Measurements from ENCODE around the gene VPS45.

Gene VPS45

DNA sequence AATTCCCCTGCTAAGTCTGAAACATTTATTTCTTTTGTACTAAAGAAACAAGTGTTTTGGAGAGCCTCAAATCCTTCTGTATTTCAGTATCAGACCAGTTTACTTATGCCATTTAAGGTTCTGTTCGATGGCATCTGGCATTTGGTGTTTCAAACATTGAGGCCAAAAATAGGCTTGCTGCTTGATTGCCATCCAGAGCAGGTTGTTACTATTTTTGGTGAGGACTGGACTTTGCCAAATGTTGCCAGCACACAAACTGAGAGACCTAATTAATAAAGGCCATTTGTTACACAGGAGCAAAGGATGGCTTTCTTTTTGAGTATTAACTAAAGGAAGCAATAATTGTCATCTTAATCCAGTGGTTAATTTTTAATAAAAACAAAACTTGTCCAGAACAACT lies 26.2 kb downstream of the VPS45 start:
- Histone ChIP-seq H2AFZ (ENCODE audit: low read depth, low read length, severe bottlenecking) (no peak overlapping the region), H3K9ac (ENCODE audit: low read length) (no peak overlapping the region), H3K4me3 (ENCODE audit: insufficient read depth, low read length, poor library complexity, severe bottlenecking) (no peak overlapping the region), H3K4me2 (ENCODE audit: low read depth, low read length, poor library complexity, severe bottlenecking) (no peak overlapping the region), H3K27me3 (ENCODE audit: low read length) (no peaks in the 10 kb centered on the region), H3K36me3 (ENCODE audit: low read length) (peaks cover 7% of the 10 kb centered on the region; the same call in 1 of the 2 replicates), H3F3A (ENCODE audit: insufficient read depth) (peaks cover 11% of the 10 kb centered on the region; the same call in 1 of the 2 replicates), H3K79me2 (ENCODE audit: insufficient read depth, low read length) (no peaks in the 10 kb centered on the region), H3K9me2 (replicated peaks; ENCODE audit: insufficient read depth, low read length) (no peaks in the 10 kb centered on the region), H4K20me1 (ENCODE audit: low read depth, low read length) (no peaks in the 10 kb centered on the region), H3K27ac (ENCODE audit: low read depth, low read length) (no peak overlapping the region), H3K9me3 (ENCODE audit: insufficient read depth, low read length) (no peaks in the 10 kb centered on the region)
- no peak for TF ChIP-seq EZH2phosphoT487 (conservative IDR thresholded peaks at IDR 0.05; ENCODE audit: low read length)

DNA sequence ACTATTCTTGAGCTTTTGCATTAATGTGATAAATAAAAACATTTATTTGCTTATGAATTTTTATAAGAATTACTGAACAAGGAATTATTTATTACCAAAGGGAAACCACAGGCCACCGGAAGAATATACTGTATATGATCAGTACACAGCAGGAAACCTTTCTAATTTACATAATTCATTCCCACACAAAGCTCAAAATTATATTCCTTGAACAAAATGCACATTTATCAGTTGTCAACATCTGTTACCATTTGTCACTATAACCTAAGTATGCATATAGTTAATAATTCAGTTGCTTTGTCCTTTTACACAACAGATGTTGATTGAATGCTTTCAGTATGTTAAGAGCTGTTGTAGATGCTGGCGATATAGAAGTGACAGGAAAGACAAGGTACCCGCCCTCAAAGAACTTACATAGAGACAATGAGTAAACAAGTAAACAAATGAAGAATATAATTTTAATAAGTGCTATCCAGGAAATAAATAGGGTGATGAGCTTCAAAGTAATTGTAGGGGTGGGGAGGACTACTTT lies 27.2 kb downstream of the VPS45 start:
- no peaks in the 10 kb centered on the region for H4K20me1 ChIP-seq (ENCODE audit: low read depth, low read length)
- no peaks in the 10 kb centered on the region for H3K9me2 ChIP-seq (replicated peaks; ENCODE audit: insufficient read depth, low read length)
- TF ChIP-seq EZH2phosphoT487 (conservative IDR thresholded peaks at IDR 0.05; ENCODE audit: low read length): no peak
- TF ChIP-seq, protein P1, sequence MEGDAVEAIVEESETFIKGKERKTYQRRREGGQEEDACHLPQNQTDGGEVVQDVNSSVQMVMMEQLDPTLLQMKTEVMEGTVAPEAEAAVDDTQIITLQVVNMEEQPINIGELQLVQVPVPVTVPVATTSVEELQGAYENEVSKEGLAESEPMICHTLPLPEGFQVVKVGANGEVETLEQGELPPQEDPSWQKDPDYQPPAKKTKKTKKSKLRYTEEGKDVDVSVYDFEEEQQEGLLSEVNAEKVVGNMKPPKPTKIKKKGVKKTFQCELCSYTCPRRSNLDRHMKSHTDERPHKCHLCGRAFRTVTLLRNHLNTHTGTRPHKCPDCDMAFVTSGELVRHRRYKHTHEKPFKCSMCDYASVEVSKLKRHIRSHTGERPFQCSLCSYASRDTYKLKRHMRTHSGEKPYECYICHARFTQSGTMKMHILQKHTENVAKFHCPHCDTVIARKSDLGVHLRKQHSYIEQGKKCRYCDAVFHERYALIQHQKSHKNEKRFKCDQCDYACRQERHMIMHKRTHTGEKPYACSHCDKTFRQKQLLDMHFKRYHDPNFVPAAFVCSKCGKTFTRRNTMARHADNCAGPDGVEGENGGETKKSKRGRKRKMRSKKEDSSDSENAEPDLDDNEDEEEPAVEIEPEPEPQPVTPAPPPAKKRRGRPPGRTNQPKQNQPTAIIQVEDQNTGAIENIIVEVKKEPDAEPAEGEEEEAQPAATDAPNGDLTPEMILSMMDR (IDR thresholded peaks at IDR 0.05; ENCODE audit: insufficient read depth, low read length, poor library complexity, severe bottlenecking): no peak
- no peak overlapping the region for H3K9ac ChIP-seq (ENCODE audit: low read length)
- H3K9me3 ChIP-seq (ENCODE audit: insufficient read depth, low read length): no peaks in the 10 kb centered on the region
- no peak overlapping the region for H3K4me2 ChIP-seq (ENCODE audit: low read depth, low read length, poor library complexity, severe bottlenecking)
- H3K27me3 ChIP-seq (ENCODE audit: low read length): no peaks in the 10 kb centered on the region
- H3F3A ChIP-seq (ENCODE audit: insufficient read depth): peaks cover 8% of the 10 kb centered on the region; the same call in 1 of the 2 replicates
- peaks cover 7% of the 10 kb centered on the region; the same call in 1 of the 2 replicates for H3K36me3 ChIP-seq (ENCODE audit: low read length)
- H3K27ac ChIP-seq (ENCODE audit: low read depth, low read length): no peak overlapping the region
- no peak overlapping the region for H2AFZ ChIP-seq (ENCODE audit: low read depth, low read length, severe bottlenecking)
- no peak overlapping the region for H3K4me3 ChIP-seq (ENCODE audit: insufficient read depth, low read length, poor library complexity, severe bottlenecking)
- H3K79me2 ChIP-seq (ENCODE audit: insufficient read depth, low read length): no peaks in the 10 kb centered on the region

DNA sequence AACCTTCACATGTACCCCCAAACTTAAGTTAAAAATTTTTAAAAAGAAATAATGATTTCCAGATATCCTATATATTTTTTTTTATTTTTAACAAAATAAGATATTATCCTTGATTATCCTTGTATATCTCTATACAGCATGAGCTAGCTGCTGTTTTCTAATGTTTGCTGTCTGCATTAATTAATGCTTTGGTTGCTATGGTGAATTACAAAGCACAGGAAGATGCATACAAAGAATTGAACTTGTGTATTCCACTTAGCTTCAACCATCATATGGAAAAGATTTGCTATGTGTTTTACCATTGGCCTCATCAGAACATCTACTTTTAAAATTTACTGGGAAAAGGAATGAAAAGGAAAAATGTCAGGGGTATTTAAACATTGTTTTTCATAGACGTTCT lies 35.4 kb downstream of the VPS45 start:
- H2AFZ ChIP-seq (ENCODE audit: low read depth, low read length, severe bottlenecking): no peak overlapping the region
- H3K27ac ChIP-seq (ENCODE audit: low read depth, low read length): no peak overlapping the region
- H3K79me2 ChIP-seq (ENCODE audit: insufficient read depth, low read length): no peaks in the 10 kb centered on the region
- H3K27me3 ChIP-seq (ENCODE audit: low read length): no peaks in the 10 kb centered on the region
- TF ChIP-seq EZH2phosphoT487 (conservative IDR thresholded peaks at IDR 0.05; ENCODE audit: low read length): no peak
- TF ChIP-seq, protein P1 (IDR thresholded peaks at IDR 0.05; ENCODE audit: insufficient read depth, low read length, poor library complexity, severe bottlenecking): no peak
- no peaks in the 10 kb centered on the region for H3K9me3 ChIP-seq (ENCODE audit: insufficient read depth, low read length)
- no peaks in the 10 kb centered on the region for H3K9me2 ChIP-seq (replicated peaks; ENCODE audit: insufficient read depth, low read length)
- H3K36me3 ChIP-seq (ENCODE audit: low read length): no peaks in the 10 kb centered on the region
- no peaks in the 10 kb centered on the region for H3F3A ChIP-seq (ENCODE audit: insufficient read depth)
- H3K9ac ChIP-seq (ENCODE audit: low read length): no peak overlapping the region
- H3K4me2 ChIP-seq (ENCODE audit: low read depth, low read length, poor library complexity, severe bottlenecking): no peak overlapping the region
- H4K20me1 ChIP-seq (ENCODE audit: low read depth, low read length): no peaks in the 10 kb centered on the region
- H3K4me3 ChIP-seq (ENCODE audit: insufficient read depth, low read length, poor library complexity, severe bottlenecking): no peak overlapping the region

DNA sequence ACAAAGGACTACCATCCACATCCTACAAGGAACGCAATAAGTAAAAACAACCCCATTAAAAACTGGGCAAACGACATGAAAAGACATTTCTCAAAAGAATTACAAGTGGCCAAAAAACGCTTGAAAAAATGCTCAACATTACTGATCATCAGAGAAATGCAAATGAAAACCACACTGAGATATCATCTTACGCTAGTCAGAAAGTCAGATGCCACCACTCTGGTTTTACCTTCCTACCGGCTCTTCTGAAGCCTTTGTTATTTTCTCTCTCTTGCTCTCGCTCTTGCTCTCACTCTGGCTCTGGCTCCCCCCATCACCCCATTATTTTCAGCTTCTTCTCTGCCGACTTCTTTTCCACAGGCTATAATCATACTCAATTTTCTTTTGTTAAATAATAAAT lies 38.8 kb downstream of the VPS45 start:
- Histone ChIP-seq H3K27me3 (ENCODE audit: low read length) (no peaks in the 10 kb centered on the region), H3K27ac (ENCODE audit: low read depth, low read length) (no peak overlapping the region), H3K9me2 (replicated peaks; ENCODE audit: insufficient read depth, low read length) (no peaks in the 10 kb centered on the region), H3F3A (ENCODE audit: insufficient read depth) (no peaks in the 10 kb centered on the region), H4K20me1 (ENCODE audit: low read depth, low read length) (no peaks in the 10 kb centered on the region), H3K4me3 (ENCODE audit: insufficient read depth, low read length, poor library complexity, severe bottlenecking) (no peak overlapping the region), H3K36me3 (ENCODE audit: low read length) (no peaks in the 10 kb centered on the region), H3K4me2 (ENCODE audit: low read depth, low read length, poor library complexity, severe bottlenecking) (no peak overlapping the region), H2AFZ (ENCODE audit: low read depth, low read length, severe bottlenecking) (no peak overlapping the region), H3K9ac (ENCODE audit: low read length) (no peak overlapping the region), H3K9me3 (ENCODE audit: insufficient read depth, low read length) (no peaks in the 10 kb centered on the region), H3K79me2 (ENCODE audit: insufficient read depth, low read length) (no peaks in the 10 kb centered on the region)
- no peak for TF ChIP-seq EZH2phosphoT487 (conservative IDR thresholded peaks at IDR 0.05; ENCODE audit: low read length)
- TF ChIP-seq, protein P1 (IDR thresholded peaks at IDR 0.05; ENCODE audit: insufficient read depth, low read length, poor library complexity, severe bottlenecking): no peak

All from SU-DHL-6 (cell line).